Measurements from ENCODE around the gene TNIK. TPM values are rescaled to one million over a fixed set of nuclear protein-coding genes. Genes with fewer than 3 reads are reported as not detected.
A peak's percentile ranks its signal among the peaks of the same experiment; 100 is the strongest.

Gene TNIK
- total and polyA plus RNA-seq, 10 of the 15 experiments (the other 5 are each of a cell fraction or from before 2014, with no cell fraction given) = 13.9 to 74.3 (median 48.2) TPM

GRCh38 chr3:171184372-171184771, 275.8 kb downstream of the TNIK start (continued):
- TF ChIP-seq REST (IDR thresholded peaks at IDR 0.05; ENCODE audit: low read depth, low read length) (no peak), SMARCA5 (IDR thresholded peaks at IDR 0.05) (no peak), MAX (IDR thresholded peaks at IDR 0.05; ENCODE audit: low read depth, low read length) (no peak), ZNF687 (IDR thresholded peaks at IDR 0.05) (no peak), EED (IDR thresholded peaks at IDR 0.05; ENCODE audit: low read depth) (peak; percentile 57), TBL1XR1 (IDR thresholded peaks at IDR 0.05; ENCODE audit: low read depth, low read length) (no peak), BCLAF1 (IDR thresholded peaks at IDR 0.05) (no peak), CHD4 (IDR thresholded peaks at IDR 0.05) (no peak), RAD51 (IDR thresholded peaks at IDR 0.05) (no peak), POU2F2 (IDR thresholded peaks at IDR 0.05; ENCODE audit: borderline replicate concordance, low read depth, low read length) (peak; percentile 16; the same call in 1 of the 3 replicates), NFIC (IDR thresholded peaks at IDR 0.05; ENCODE audit: low read depth, low read length) (peak; percentile 33; the same call in 1 of the 2 replicates), IKZF2 (IDR thresholded peaks at IDR 0.05) (peak; percentile 70 to 74), ZZZ3 (IDR thresholded peaks at IDR 0.05; ENCODE audit: control insufficient read depth, insufficient read length, low read depth) (no peak), MTA3 (IDR thresholded peaks at IDR 0.05; ENCODE audit: borderline replicate concordance, low read length) (no peak), ZNF592 (IDR thresholded peaks at IDR 0.05) (no peak), TCF12 (IDR thresholded peaks at IDR 0.05; ENCODE audit: low read depth, low read length) (no peak)

Data from GM12878 (cell line).